SIG-M5 treated with dmso at 0.1 percent for 504 hours (cell line): Measurements from ENCODE around the gene USP22.
"Not testable (repeated sequence)": the region's sequence is repeated elsewhere in the genome, so short reads cannot be mapped to it uniquely, and the experiment has no call there.

Experiments used
- DNase-seq: peaks from one replicate; lab custom pipeline; 2025; ENCODE audit not compliant: unreplicated experiment; lab: John Stamatoyannopoulos, UW

USP22 gene

DNA sequence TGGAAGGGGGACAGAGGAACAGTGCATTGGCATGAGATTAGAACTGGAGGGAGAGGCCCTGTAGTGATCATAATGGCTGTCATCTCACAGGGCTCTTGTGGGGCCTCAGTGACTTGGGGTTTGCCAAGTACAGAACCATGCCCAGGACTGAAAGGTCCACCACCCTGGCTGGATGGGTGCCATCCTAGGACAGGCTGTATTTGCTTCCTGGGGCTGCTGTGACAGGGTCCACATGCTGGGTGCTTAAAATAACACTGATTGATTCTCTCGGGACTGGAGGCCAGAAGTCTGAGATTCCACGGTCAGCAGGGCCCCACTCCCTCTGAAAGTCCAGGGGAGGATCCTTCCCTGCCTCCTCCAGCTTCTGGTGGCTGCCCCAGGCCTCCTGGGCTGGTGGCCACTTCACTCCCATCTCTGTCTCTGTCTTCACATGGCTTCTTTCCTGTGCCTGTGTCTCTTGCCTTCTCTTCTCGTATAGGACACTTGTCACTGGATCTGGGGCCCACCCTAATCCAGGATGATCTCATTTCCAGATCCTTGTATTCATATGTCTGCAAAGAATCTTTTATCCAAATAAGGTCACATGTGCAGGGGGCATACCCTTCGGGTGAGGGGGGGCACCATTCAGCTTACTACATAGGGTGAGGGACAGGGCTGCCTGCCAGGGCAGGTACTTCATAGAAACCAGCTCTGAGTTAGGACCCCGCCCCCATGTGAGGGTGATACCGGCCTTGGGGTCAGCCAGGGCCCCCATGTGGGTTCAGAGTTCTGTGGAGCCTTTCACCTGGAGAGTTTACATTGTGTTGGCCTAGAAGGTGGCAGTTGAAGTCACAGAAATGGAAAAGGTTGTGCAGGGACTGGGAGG is 52.6 kb downstream of the USP22 start:
- no peak for DNase-seq

DNA sequence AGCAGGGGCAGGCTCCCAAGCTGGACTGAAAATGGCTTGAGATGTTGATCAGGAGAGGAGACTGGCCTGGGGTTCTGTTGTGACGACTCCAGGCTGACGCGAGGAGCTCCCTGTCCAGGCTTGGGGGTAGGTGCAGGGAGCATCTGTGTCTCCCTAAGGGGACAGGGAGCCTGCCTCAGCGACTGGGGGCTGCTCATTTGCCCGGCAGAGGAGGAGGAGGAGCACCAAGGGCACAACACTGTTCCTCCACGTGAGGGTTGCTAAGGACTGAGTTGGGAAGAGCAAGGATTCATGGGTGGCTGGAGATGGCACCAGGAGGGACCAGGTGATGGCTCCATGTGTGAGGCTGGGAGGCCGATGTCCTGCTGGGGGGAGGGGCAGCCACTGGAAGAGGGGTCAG is 53.3 kb downstream of the USP22 start:
- DNase-seq, result no peak

DNA sequence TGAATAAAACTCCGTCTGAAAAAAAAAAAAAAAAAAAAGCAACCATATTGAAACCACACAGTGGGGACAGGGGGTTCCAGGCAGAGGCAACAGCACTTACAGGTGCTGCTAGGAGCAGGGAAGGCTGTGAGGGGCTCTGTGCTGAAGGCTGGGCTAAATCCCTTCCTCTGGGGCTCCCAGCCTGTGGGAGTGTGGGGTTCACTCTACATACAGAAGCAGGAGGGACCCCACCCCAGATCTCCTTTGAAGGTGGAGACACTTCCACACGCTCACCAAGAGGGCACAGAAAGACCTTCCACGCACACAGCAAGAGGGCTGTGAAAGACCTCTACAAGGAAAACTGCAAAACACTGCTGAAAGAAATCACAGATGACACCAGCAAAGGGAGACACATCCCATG is 53.9 kb downstream of the USP22 start:
- no peak for DNase-seq

DNA sequence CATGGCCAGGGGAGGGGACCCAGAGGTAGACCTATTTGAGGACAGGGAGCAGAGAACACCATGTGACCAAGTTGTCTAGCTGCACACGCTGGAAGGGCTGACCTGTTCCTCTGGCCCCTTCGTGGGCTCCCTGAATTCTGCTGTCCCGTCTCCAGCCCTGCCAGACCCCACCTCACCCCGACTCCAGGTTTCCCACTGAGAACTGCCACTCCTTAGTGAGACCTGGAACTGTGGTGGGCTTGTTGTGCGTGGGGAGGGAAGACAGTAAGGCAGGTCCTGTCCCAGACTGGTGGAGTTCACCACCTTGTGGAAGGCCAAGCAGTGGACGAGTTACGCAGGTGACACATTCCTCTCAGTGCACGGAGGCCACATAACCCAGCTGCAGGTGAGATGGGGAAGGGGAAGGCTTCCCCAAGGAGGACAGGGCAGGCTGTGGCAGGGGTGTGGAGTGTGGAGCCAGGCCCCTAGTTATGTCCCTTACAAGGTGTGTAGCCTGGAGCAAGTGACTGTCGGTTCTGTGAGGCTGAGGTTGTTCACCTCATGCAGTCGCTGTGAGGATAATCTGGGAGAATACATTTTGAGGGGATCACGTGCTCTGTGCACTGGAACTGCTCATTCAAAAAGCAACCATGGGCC is 54.7 kb downstream of the USP22 start:
- no peak for DNase-seq

DNA sequence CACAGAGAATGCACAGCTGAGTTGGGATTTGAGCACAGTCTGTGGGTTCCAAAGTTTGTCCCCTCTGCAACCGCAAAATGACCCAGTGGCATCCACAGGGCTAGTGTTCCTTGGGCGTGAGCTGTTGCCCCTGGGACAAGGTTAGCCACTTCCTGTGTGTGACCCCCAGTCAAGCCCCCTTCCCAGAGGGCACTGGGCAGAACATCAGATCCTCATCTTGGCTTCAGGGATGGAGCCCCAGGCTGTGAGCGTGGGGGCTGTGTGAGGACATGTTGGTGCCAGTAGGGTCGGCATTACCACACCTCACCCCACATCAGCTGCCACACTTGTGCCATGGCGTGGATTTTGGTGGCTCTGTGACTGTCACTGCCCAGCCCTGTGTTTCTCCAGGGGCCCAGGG is 55.3 kb downstream of the USP22 start:
- DNase-seq, result no peak

DNA sequence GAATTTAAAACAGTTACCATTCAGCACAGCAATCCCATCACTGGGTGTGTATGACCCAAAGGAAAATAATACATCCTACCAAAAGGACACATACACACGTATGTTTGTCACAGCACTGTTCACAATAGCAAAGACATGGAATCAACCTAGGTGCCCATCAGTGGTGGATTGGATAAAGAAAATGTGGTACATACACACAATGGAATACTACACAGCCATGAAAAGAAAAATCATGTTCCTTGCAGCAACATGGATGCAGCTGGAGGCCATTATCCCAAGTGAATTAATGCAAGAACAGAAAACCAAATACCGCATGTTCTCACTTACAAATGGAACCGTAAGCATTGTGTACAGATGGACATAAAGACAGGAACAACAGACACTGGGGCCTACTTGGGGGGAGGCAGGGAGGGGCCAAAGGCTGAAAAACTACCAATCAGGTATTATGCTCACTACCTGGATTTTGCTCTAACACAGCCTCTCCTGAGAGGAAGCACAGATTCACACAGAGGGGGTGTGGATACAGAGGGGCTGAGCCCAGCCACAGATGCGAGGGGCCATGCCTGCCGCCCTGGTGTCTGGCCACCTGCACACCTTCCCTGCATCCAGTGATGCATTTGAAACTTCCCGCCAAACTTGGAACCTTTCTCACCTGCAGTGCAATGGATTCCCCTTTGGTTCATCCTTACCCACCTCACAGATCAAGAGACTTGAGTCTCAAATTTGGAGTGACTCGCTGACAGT is 55.9 kb downstream of the USP22 start:
- no peak for DNase-seq

DNA sequence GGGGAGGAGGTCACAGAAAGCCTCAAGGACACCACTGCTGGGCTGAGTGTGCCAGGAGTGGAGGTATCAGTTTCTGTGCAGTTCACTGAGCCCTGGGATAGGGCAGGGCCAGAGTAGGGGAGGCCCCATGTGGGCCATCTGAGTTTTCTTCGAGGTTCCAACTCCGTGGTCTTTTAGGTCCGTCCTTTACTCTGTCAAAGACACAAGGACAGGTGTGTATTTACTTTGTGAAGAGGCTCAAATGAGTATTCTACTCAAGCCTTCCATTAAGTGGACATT is 59.5 kb downstream of the USP22 start:
- no peak for DNase-seq

DNA sequence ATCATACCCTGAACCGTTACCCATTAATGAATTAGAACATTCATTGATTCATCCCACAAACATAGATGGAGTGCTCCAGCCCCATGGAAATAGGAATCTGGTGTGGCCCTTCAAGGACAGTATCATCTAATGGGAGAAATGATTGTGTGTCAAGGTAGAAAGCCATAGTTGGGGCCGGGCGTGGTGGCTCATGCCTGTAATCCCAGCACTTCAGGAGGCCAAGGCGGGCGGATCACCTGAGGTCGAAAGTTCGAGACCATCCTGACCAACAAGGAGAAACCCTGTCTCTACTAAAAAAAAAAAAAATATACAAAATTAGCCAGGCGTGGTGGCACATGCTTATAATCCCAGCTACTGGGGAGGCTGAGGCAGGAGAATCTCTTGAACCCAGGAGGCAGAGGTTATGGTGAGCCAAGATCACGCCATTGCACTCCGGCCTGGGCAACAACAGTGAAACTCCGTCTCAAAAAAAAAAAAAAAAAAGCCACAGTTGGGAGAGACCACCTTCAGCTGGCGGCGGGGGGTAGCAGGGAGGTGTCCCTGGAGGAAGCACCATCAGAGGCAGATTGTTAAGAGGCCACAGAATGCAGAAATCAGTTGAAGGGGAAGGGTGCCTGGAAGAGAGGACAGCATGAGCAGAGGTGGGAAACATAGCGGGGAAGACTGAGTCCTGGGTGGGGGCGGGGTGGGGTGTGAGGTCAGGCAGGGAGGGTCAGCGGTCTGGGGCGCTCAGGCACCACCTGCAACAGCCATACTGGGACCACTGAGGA is 60.0 kb downstream of the USP22 start:
- DNase-seq, result no peak

DNA sequence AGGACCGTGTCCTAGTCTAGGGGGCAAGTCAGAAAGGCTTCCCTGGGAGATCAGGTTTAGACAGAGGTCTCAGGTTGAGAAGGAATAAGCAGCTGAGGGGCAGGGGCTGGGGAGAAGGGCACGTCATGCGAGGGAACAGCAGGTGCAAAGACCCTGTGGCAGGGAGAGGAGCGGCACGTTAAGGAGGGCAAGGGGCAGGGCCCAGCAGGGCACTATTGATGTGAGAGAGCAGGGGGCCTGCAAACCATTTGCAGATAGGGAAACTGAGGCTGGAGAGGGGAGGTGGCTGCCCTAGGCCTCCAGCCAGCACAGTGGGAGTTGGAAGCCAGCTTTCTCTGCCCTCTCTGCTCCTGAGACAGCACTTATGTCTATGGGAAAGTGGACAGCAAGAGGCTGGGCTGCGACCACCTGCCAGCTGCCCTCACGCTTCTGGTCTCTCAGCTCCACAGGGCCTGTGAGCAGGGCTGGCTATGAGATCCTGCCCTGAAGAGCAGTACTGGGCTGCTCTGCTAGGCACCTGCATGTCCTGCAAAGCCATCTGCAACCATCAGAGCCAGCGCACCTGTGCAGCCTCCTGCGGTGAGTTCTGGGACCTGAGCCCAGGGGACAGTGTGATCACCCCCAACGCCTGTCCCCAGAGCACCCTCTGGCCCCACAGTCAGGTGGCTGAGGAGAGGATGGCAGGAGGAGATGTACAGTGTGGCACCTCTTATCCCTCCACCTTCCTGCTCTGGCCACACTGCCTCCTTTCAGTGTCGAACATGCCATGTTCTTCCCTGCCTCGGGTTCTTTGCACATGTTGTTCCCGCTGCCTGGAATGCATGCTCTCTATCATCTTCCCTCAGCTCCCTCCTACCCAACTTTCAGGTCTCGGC is 61.5 kb downstream of the USP22 start:
- no peak for DNase-seq

DNA sequence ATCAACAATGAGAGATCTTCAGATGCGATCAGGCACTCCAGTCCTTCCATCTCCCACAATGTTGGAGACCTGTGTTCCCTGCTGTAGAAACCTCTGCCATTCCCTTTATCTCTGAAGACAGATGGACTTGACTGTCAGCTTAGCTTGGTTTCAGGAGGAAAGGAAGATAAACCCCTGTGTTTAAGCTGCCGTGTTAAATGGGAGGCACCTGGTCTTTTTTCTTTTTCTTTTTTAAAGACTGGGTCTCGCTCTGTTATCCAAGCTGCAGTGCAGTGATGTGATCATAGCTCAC is 63.1 kb downstream of the USP22 start:
- no peak for DNase-seq

DNA sequence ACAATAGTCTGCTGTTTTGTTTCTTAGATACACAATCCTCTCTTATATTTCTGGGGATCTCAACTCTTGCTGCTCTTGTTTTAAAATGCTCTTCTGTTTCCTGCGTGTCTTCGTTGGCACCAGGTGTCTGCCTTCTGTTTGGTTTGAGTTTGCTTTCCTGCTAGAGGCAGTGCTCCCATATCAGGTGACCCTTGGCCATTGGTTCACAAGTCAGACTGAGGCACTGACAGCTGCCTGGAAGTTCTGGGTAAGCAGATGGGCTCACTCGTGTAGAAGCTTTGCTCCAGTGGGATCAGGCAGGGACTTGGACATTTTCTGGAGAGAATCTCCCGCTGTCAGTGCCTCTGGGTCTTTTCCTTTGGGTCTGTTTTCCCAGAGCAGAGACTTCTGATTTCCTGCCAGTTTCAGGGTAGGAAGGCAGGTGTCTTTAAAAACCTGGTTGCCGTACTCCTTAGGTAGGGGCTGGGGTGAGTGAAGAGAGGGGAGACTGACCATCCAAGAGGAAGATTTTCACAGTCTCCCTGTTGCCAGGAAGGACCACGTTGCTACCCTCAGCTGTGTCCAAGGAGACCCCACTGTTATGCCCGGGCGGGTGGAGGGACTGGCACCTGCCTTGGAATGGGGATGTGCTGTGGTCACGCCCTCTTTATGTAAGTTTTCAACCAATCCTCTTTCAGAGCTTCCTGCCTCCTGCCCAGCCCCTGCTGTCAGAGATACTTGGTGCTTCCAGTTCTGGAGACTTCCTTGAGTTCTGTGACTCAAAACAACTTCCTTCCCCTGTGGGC is 63.6 kb downstream of the USP22 start:
- not testable (repeated sequence) for DNase-seq

DNA sequence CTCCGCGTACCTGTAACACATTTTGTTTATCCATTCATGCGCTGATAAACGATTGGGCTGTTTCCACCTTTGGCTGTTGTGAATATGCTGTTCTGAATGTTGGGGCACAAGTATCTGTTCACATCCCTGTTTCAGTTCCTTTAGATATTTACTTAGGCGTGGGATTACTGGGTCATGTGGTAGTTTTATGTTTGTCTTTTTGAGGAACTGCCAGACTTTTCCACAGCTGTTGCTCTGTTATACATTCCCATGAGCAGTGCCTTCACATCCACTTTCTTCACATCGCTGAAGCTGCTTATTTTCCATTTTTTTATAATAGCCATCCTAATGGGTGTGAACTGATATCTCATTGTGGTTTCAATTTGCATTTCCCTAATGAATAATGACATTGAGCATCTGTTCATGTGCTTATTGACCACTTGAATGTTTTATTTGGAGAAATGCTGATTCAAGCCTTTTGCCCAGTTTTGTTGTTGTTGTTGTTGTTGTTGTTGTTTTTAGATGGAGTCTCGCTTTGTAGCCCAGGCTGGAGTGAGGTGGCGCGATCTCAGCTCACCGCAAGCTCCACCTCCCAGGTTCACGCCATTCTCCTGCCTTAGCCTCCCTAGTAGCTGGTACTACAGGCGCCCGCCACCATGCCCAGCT is 65.1 kb downstream of the USP22 start:
- DNase-seq, result not testable (repeated sequence)

DNA sequence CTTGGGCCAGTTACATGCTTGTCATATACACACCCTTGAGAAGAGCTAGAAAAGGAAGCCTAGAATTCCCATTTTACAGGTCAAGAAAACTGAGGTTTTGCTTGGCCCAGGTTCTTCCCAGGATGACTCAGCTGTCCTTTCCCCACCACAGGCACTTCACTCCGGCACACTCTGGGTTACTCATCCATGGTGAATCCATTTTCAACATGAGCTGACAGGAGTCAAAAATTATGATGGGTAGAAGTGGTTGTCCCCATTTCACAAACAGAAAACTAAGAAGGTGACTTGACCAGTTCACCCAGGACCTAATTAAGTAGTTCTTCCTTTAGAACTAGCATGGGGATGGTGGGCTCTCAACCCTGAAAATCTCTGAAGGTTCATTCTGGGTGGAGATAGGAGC is 67.2 kb downstream of the USP22 start:
- no peak for DNase-seq

DNA sequence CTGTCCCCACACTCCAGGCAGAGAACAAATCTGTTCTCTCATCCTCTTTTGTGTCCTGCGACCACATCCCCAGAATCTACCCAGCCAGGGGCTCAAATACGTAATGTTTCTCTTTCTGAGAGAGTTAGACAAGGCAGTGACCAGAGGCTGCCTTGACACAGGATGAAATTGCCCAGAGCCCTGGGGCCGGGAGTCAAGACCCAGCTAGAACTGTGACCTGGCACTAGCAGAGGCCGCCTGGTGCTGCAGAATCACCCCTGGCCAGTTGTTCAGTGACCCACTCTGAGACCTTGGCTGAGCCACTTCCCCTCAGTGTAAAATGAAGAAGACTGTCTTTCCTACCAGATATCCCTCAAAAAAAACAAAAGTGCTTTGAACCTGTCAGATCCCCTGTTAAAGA is 72.5 kb downstream of the USP22 start:
- no peak for DNase-seq

DNA sequence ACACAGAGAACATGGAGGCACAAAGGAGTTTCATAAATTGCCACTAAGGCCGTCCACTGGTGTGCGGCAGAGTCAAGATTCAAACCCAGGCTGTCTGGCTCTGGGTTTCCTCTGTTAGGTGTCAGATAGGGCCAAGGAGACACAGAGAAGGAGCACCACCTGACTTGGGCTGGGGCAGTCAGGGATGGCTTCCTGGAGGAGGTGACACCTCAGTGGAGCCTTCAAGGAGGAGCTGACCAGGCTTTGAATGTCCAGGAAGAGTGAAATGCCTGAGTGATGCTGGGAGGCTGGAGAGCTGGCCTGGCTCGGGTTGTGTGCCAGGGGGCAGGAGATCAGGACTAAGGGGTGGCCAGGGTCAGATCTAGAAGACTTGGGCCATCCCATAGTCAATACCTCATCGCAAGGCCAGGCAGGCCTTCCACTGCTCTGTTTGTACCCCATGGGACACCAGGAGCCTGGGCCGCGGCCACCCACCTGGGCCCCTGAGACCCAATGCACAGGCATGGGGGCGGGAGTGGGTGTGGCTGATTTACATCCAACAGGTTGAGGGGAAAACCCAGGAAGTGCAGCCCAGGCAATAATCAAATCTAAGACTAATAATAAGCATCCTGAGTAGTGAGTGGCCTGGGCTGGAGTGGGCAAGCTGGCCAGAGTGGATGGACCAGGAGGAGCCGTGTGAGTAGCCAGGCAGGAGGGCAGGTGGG is 73.7 kb downstream of the USP22 start:
- DNase-seq, result no peak

DNA sequence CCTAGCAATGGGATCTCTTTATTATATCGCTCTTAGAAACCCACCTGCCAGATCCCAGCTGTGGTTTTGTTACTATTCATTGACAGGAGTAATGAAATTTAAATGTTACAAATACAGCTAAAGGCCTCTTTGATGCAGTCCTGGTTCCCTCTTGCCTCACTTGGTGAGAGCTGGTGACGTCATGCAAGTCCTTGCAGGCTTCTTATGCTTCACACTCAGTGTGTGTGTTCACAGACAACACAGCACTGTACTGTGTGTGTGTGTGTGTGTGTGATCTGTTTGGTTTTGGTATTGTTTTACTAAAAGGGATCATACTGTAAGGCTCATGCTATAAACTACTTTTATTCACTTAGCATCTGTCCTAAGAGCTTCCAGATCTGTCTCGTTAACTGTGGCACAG is 75.0 kb downstream of the USP22 start:
- no peak for DNase-seq

DNA sequence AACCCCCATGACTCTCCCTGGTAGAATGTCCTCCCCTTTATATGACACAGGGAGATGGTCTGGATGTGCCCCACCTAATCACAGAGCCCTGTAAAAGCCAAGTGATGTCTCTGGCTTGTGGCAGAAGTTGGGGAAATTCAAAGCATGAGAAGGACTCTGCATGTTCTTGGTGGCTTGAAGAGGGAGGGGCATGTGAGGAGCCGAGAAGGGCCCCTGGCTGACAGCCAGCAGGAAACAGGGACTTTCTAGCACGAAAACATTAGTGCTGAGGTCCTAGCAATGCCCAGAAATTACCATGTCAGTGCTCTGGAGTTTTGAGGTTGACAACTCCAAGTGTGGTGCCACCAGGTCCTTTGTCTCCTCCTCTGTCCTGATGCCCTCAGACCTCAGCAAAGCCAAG is 75.9 kb downstream of the USP22 start:
- DNase-seq, result no peak

DNA sequence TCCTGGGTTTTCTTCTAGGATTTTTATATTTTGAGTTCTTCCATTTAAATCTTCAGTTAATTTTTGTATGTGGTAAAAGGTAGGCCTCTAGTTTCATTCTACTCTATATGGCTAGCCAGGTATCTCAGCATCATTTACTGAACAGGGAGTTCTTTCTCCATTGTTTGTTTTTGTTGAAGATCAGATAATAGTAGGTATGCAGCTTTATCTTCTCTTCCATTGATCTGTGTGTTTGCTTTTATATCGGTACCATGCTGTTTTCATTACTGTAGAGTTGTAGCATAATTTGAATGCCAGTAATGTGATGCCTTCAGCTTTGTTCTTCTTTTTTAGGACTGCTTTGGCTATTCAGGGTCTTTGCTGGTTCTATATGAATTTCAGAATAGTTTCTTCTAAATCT is 77.3 kb downstream of the USP22 start:
- DNase-seq, result no peak

DNA sequence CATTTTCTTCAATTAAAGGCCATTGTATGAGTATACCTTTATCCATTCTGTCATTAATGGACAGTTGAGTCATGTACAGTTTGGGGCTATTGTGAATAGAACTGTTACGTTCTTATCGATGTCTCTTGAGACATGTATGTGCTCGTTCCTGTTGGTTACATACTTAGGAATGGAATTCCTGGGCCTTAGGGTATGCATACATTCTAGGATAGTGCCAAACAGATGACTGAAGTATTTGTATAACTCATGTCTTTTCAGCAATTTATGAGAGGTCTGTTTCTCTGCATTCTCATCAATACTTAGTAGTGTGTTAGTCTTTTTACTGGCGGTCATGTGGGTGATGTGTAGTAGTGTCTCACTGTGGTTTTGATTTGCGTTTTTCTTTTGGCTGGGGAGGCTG is 81.2 kb downstream of the USP22 start:
- DNase-seq, result no peak
